ENCODE measurements around the gene HTRA3.

Gene HTRA3

DNA sequence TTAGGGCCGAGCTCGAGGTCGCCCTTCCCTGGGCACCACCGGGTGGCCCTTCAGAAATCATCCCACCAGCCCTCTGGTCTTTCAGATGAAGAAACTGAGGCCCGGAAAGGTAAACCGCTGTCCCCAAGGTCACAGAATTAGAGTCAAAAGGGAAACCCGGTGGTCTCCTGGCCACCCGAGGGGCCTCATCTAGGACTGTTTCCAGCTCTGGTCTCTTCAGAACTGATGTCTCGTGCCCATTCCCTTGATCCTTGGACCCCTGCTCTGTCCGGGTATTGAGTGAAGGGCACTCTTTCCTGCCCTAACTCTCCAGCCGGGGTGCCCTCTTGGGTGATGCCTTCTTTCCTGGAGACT is 841 bp downstream of the HTRA3 start:
- DNase-seq: no peak

DNA sequence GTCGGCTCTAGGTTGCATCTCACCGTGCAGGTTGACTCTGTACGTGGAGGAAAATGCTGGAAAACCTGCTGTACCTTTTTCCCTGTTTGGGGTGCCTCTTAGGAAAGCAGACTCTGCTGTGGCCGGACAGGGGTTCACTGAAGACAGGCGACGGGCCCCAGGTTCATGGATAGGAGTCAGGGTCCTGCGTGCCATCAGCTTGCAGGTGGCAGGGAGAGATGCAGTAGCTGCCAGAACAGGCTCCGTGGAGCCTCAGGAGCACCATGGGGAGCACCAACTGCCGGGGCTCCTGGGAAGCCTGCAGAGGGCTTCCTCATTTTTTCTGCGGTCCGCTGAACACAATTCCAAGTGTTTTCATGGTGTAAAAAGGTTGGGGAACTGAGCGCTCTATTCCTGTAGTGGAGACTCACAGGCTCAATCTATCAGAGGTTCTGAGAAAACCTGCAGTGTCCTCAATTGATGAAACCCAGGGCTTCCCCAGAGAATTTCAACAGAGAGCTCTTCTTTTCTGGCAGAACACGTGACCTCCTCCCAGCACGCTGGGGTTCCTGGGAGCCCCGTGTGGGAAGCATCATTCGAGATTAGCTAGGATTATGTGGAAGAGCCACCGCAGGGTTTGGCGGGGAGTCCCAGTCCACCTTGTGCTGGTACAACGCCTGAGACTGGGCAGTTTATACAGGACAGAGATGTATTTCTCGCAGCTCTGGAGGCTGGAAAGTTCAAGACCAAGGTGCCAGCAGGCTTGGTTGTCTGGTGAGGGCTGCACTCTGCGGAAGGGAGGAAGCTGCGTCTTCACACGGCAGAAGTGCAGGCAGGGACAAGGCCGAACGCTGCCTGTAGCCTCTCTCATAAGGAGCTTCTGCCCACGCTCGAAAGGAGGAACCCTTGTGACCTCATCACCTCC is 1.6 kb downstream of the HTRA3 start:
- no peak for DNase-seq

DNA sequence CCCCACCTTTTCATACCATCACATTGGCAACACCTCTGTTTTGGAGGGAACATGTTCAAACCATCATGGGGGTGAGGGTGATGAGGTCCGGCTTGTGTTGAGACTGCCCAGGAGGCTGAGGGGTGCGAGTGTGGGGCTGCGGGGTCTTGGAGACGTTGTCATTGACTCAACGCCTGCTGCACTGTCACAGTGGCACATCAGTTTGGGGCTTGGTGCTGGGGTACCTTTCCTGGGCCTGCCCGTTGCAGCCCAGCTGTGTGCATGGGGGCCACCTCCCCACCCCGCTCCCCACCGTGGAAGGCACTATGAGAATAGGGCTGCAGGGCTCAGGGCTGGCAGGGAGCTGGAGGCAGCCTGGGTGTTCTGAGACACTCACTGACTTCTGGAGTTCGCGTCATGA is 2.3 kb downstream of the HTRA3 start:
- DNase-seq: no peak

DNA sequence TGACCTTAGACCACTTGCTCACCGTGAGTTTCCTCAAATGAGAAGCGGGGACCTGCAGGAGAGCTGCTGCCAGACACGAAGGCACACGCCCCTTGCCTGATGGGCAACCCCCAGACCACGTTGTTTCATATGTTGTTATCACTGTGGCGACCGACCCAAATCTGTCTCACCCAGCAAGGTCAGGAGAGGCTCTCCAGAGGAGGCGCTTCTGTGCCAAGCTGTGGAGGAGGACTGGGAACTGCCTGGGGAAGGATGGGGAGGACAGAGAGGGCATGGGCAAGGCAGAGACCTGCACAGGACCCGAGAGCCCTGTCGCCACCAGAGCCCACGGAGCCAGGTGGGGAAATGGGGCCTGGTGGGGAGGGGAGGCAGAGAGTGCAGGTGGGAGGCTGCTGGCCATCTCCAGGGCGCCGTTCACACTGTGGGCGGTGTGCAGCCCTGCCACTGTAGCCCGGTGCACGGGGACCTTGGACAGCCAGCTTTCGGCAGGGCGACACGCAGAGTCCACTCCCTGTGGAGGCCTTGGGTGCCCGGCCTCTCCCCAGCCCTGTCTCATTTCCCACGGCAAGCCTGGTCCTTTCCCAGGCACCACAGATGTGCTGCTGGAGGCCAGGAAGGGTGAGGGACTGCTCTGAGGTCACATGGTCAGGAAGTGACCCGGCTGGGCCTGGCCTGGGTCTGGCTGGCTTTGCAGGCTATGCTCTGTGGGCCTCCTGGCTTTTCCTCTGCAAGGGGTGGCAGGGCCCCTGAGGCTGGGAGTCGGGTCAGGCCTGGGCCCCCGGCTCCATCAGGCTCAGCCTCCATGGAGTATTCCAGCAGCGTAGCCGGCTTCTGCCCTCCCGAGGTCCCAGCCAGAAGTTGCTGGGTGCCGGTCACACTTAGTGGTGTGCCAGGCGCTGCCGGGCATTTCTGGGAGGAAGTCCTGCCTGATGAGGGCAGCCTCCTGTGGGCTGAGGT is 3.2 kb downstream of the HTRA3 start:
- DNase-seq: no peak

DNA sequence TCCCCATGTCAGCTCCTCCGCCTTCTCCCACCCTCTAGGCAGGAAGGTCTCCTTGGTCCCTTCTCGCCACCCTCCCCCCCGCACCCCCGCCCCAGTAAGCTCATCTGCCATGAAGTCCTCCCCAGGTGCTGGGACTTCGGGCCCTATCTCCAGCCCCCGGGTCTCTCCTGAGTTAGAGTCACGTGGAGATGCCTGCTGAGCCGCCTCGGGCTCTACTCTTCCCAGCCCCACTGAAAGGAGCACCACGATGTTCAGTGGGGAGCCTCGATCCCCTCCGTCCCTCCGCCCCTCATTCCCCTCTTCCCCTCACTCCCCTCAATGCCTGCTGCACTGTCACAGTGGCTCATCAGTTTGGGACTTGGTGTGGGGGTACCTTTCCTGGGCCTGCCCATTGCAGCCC is 3.9 kb downstream of the HTRA3 start:
- DNase-seq: no peak

DNA sequence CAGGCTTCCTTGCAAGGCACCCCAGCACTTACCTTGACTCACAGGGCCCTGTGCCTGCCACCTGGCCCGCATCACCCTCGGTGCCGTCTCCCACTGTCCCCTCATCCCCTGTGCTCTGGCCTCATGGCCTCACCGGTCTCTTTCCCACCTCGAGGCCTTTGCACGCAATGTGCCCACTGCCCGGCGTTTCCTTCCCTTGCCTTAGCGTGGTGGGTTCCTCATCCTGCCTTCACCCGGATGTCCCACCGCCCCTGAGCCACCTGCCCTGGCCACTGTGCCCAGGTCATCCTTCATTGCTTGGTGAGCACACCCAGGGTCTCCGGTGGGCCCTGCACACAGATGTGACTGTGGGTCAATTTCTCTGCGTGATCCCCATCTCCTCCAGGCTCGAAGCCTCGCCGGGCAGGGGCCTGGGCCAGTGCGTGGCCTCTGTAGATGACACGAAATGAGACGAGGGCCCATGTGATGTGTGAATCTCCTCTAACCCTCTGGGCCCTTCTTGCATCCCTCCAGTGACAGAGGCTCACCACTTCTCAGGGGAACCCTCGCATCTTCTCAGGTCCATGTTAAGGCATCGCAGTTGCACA is 4.6 kb downstream of the HTRA3 start:
- no peak for DNase-seq

DNA sequence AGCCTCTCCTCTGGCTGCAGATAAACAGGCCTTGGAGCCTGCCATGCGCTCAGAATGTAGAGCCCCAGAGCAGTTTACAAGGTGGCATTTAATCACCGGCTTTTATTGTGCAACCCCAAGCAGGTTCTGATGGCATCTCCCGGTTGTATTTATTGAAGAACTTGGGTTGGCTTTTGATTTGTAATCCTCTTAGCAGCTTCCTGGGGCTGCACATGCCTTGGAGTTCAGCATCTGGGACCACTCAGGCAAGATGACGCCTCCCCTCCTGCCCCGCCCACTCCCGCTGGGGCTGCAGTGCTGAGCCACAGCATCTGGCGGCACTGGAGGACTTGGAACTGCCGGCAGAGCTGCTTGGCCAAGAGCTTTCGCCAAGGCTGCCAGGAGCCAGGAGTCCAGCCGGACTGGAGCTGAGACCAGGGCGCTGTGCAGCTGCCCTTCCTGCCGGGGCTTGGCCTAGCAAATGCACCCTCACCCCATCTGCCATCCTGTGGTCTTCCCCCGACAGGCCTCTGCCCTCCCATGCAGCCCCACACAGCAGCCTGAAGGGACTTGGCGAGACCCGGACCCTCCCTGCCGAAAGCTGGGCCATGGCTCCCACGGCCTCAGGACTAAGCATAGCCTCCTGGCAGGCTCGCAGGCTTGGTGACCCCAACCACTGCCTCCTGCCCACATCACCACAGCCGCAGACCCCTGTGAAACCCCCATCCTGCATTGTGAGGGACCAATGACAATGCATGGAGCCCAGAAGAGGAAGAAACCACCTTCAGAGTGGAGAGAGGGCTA is 5.4 kb downstream of the HTRA3 start:
- DNase-seq: peak; percentile 93

DNA sequence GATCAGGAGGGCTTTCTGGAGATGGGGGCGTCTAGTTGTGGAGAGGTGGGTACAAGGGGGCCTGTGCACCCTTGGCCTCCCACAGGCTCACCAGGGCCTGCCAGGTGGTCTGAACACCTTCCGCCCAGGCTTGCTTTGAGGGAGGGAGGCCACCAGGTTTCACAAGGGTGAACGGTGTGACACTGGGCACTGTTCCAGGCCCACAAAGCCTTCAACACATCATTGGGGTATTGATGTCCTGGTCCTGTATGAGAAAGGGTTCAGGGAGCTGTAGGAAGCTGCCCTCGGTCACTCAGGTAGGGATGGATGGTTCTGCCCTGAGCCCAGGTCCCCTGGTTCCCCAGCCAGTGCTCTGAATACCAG is 6.0 kb downstream of the HTRA3 start:
- DNase-seq: no peak

DNA sequence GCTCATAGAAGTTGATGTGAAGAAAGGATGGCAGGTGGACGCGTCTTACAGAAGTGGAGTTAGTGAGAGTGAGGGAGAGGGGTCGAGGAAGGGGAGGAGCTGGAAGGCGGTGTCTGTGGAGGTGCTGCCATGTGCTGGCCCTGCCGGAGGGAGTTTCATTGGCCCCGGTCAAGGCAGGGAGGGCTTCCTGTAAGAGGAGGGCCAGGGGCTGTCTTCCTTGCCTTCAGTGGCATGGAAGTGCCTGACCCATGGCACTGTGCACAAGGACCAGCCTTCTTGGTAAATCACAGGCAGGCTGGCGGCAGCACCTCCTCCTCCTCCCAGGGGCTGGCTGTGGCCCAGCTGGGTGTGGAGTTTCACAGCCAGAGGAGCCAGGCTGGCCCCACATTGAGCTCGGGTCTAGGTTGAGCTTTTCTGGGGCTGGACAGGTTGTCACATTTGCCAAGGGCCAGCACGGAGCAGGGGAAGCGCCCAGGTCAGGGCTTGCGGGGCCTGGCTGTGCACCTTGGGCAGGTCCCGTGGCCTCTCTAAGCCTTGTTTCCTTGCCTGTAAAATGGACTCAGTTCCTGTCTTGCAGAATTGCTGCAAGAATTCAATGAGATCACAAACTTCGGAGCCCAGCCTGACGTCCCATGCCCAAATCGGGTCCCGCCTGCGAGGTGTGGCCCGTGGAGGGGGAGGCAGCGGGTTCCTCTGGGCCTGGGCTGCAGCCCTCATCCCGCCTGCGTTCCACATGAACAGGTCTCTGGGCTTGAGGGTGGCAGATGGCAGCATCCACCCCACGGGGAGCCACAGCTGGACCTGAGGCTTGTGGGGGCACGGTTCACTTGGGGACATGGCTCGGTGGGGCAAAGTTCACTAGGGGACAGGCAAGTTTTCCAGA is 7.0 kb downstream of the HTRA3 start:
- DNase-seq: no peak

DNA sequence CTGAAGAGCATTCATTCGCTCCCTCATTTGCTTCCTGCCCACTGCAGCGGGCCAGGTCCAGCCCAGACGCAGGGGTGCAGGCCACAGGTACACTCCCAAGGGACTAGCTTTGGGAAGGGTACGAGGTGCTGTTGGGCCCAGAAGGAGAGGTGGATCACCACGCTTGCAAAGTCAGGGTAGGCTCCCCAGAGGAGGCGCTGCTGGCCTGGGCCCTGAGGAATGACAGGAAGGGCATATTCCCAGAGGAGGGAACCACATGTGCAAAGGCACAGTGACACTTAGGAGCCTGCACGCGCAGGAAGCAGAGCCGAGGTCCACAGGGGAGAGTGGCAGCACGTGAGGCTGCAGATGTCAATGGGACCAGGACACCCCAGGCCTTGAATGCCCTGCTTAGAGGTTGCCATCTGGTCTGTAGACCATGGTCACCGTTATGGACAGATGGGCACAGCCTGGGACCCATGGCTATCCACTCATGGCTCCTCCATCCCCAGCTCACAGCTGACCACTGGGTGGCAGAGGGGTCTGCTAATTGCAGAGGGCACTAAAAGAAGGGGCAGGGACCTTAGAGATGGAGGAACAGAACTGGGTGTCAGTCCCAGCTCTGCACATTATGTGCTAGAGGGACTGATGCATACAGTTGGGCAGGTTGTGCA is 7.9 kb downstream of the HTRA3 start:
- DNase-seq: no peak

DNA sequence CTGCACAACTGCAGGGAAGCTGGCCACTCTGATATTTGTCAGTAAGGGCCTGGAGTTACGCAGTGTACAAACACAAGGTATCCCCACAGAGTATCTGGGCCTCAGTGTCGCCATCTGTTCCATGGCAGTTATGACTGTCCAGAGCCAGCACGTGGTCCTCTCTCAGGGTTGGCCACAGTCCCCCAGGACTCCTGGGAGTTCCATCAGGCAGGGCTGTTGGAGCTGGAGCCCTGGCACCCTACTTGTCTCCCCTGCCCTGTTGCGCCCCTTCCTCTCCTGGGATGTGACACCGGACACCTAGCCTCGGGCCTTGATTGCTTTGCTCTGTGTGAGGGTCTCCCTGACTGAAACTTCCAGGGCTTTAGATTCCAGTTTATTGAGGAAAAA is 8.4 kb downstream of the HTRA3 start:
- no peak for DNase-seq

DNA sequence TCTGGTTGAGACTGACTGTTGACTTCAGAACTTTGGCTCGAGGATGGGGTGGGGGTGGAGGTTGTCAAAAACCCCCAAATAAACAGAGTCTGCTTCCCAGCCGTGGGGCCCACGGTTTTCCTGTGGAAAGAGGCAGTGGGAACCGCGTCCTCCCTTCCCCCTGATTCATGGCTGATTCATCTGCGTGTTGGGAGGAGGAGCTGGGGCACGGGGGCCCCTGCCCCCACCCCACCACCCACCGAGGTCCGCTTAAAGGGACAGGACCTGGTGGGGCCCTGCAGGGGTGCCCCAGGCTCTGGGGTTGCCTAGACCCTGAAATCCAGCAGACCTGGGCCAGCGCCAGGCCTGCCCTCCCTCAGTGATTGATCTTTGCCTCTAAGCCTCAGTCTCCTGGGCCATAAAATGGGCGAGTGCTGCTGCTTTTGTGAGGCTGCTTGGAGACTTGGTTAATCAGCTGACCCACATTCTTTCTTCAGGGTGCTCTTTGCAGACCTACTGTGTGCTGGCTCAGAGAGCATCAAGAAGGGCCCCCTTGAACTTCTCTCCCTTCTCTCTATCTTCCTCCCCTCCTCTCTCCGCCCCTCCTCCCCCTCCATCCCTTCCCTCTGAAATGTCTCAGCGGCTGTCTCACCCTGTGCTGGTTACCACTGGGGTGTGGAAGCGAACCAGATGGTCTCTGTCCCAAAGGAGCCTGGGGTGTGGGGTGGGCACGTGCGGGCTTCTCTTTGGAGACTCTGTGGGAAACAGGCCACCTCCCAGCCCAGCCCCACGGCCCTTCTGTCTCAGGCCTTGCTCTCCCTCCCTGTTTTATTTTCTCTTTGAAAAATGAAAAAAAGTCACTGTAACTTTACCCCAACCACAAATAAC is 9.1 kb downstream of the HTRA3 start:
- DNase-seq: peak; percentile 47

DNA sequence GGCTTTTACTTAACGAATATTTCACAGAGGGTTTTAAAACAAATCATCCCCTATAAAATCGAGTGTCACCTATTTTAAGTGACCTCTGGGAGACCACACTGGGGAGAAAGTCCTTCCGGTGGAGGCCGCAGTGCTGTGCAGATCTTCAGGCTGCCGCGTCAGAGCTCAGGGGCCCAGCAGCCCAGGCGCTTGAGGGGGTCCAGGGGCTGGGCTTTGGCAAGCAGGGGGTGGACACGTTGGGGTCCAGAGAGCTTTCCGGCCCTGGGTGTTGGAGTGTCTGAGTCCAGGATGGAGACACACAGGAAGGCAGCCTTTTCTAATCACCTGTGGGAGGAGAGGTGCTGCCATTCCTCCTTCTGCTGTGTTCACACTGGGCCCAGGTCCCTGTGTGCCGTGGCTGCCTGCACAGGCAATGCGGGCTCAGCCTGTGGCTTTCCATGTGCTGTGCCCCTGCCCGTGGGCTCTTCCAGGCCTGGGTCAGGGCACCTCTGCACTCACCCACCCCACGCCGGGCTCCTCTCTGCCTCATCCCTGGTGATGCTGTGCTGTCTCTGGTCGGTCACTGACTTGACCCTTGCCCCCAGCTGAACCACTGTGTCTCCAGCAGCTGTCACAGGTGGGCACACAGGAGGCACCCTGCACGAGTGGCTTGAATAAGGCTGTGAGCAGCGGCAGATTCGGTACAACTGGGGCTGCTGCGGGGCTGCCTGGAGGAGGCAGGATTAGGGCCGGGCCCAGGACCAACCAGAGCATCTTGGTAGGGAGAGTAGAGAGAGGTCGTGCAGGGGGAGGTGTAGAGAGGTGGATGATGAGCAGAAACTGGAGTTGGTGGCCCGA is 10.0 kb downstream of the HTRA3 start:
- no peak for DNase-seq

DNA sequence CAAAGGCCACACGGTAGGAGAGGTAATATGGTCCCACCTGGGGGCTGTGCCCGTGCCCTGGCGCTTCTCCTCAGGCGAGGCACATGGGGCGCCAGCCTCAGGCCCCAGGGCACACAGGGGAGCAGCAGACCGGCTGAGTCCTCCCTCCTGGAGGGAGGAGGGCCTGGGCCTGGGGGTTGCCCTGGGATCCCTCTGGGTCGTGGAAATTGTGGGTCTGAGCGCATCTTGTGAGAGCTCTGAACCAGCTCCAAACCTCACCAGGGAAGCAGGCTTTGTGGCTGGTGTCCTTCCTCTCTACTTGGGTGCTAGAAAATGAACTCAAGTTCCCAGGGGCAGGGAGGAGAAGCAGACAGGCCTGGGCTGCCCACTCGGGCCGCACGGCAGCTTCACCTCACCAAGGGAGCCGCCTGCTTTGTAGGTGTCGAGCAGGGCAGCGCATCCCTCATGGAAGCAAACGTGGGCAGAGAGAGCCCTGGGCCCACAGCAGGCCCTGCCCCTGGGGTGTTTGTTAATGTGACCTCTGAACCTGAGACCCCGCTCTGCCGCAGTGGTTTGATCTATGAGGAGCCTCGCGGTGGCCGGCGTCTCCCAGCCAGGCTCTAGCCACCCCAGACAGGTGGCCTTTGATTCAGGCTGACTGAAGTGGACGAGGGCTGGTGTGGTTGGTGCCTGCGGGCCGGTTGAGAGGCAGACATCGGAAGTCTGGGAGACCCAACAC is 10.8 kb downstream of the HTRA3 start:
- DNase-seq: no peak

DNA sequence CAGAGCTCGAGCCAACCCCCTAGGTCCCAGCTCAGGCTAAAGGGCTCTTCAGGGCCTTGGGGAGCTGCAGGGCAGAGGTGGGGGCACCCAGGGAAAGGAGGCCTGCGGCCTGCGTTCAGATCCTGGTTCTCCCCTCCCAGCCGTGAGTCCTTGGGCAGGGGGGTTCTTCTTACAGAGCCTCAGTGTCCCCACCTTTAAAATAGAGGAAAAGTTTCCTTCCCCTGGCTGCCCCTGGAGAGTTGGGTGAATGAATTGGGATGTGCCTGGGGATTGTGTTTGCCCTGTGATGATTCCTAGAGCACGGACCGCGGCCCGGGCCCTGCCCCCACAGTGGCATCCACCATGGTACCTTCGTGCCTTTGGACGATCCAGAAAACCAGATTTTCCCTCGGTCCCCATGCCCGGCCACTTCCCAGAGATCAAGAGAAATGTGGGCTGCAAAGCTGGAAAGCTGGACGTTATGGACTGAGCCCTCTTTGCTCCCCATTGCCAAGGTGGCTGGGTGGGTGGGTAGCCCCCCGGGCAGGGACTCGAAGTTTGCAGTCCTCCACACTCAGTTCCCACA is 11.4 kb downstream of the HTRA3 start:
- DNase-seq: no peak

DNA sequence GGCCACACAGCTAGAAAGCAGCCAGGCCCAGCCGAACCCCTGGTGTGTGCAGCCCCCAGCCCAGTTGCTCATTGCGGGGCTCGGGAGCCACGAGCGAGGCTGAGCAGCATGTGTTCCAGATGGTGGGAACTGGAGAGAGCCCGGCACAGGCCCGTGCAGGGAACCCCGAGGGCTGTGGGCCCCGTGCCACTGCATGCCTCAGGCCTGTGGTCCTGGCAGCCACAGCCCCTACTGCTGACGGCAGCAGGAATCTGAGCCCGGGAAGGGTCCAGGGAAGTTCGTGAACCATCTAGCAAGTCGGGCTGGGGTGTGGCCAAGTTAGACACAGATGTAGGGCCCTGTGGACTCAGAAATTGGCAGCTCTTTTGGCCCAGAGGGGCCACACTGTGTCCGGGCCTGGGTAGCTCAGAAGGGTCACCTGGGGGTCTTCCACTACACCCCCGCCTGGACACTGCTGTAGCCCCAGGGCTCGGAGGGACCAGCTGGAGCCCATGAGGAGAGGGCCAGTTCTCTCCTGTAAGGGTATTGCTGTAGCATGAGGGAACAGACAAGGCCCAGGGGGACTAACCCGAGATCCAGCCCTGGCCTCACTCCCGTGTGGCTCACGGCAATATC is 12.1 kb downstream of the HTRA3 start:
- no peak for DNase-seq

DNA sequence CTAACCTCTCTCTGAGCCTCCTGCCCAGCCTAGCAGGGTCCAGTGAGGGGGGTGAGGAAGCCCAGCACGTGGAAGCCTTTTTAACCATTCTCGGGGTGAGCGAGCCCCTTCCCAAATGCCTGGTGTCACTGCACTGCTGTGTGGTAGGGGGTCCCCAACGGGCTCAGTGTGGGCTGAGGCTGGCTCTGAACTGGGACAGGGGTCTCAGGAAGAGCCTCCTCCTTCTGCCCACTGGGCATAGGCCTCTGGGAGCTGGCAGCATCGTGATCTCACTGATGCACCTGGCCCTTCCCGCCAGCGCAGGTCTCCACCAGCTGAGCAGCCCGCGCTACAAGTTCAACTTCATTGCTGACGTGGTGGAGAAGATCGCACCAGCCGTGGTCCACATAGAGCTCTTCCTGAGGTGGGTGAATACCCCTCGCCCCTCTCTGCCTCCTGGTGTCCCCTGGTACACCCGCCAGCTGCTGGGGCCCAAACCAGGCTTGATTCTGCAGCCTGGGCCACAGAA is 12.6 kb downstream of the HTRA3 start:
- DNase-seq: no peak

DNA sequence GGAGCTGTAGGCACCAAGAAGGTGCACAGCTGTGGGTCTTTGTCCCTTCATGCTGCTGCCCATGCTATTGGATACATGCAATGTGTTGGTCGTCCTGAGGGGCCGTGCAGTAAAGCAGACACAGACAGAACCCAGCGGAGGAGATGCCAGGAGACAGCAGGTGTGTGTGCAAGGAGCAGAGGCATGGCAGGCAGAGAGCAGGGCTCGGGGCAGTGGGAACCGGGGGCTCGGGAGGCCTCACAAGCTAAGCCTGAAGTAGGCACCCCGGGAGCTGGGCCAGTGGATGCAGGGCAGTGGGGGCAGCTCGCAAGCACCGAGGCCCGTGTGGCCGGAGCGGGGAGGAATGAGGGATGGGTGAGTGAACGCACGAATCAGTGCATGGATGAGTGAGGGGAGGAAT is 13.2 kb downstream of the HTRA3 start:
- no peak for DNase-seq

Data from NCI-H524 treated with DMSO at 0.1 percent for 48 hours (cell line).